Caco-2 (cell line): ENCODE data around the gene GPR87. TPM values are rescaled to one million over a fixed set of nuclear protein-coding genes. Genes with fewer than 3 reads are reported as not detected.

Experiments
- BruUV-seq: library from RNA; stranded (reverse); fragments of 400-500 nt; replicated peaks from 2 replicates; lab custom pipeline; 2021; lab: Mats Ljungman, UMichigan
- CTCF ChIA-PET: fragments of 300-600 bp; sonication (Branson Sonifier 250); formaldehyde crosslinking; loops from one replicate; lab custom pipeline; 2022; ENCODE audit warnings: antibody characterized with exemption; lab: Charles Lee
- POLR2A ChIA-PET: fragments of 300-600 bp; sonication (Branson Sonifier 250); formaldehyde crosslinking; loops from one replicate; lab custom pipeline; 2022; ENCODE audit warnings: antibody characterized with exemption; lab: Charles Lee
- DNase-seq, 2 experiments: peaks; one replicate each; pipeline versions ENCODE4 v3.0.0 to v3.0.0-alpha.2; 2020 to 2022
- H3K27me3 ChIP-seq: replicated peaks from 2 replicates; pipeline ENCODE4 v1.6.0; 2011; ENCODE audit warnings: low read length; ENCODE audit not compliant: control insufficient read depth, insufficient read depth
- H3K36me3 ChIP-seq: 2 replicates; pipeline ENCODE4 v1.5.1; 2011; ENCODE audit warnings: low read length; ENCODE audit not compliant: control insufficient read depth, insufficient read depth
- H3K4me1 ChIP-seq: fragments of 250-450 bp; sonication (Bioruptor Pico); 2 replicates; pipeline ENCODE4 v1.5.1; 2020; ENCODE audit warnings: mild to moderate bottlenecking
- H3K4me3 ChIP-seq: 2 replicates; pipeline ENCODE4 v1.5.1; 2011; ENCODE audit warnings: low read depth, mild to moderate bottlenecking, control low read depth, low read length
- H3K9me3 ChIP-seq: fragments of 250-450 bp; sonication (Bioruptor Pico); 2 replicates; pipeline ENCODE4 v1.5.1; 2020; ENCODE audit warnings: mild to moderate bottlenecking, moderate library complexity
- H3K27ac Mint-ChIP-seq: one replicate; pipeline ENCODE4 v1.8.0; 2022; ENCODE audit warnings: mixed read lengths; ENCODE audit not compliant: unreplicated experiment
- H3K27me3 Mint-ChIP-seq: one replicate; pipeline ENCODE4 v1.8.0; 2022; ENCODE audit warnings: mixed read lengths; ENCODE audit not compliant: insufficient read depth, unreplicated experiment
- H3K36me3 Mint-ChIP-seq: one replicate; pipeline ENCODE4 v1.8.0; 2022; ENCODE audit warnings: mild to moderate bottlenecking, mixed read lengths; ENCODE audit not compliant: insufficient read depth, unreplicated experiment
- H3K4me1 Mint-ChIP-seq: one replicate; pipeline ENCODE4 v1.8.0; 2022; ENCODE audit warnings: low read depth, mixed read lengths; ENCODE audit not compliant: unreplicated experiment
- H3K4me3 Mint-ChIP-seq: one replicate; pipeline ENCODE4 v1.8.0; 2022; ENCODE audit warnings: mild to moderate bottlenecking, moderate library complexity, mixed read lengths; ENCODE audit not compliant: unreplicated experiment
- H3K9me3 Mint-ChIP-seq: one replicate; pipeline ENCODE4 v1.8.0; 2022; ENCODE audit warnings: mixed read lengths; ENCODE audit not compliant: unreplicated experiment
- intact Hi-C: fragments of 100-400 bp; cut with micrococcal nuclease; formaldehyde crosslinking; loops from one replicate; pipeline ENCODE4 v1.10.0; 2022; ENCODE audit not compliant: unreplicated experiment
- total RNA-seq: library from RNA; stranded (reverse); gene quantifications from 2 replicates; pipeline ENCODE4 v1.2.3, GENCODE V29; 2022
- TF ChIP-seq, protein P1 (sequence below), 2 experiments: fragments of 200-600 bp in 1 of 2; IDR thresholded peaks; 1 replicate in 1 of 2; 2 replicates in 1 of 2; pipeline versions ENCODE4 v1.5.1 to v1.8.0; 2011 to 2022; ENCODE audit warnings: antibody characterized with exemption in 1 of 2, control low read depth in 1 of 2, inconsistent platforms in 1 of 2, low read depth in 1 of 2, low read length in 1 of 2, mild to moderate bottlenecking in 1 of 2, moderate library complexity in 1 of 2; ENCODE audit not compliant: insufficient read depth in 1 of 2, severe bottlenecking in 1 of 2, unreplicated experiment in 1 of 2

GPR87 gene
- total RNA-seq, 1 experiment from 2014 or later = 0.18 TPM

DNA sequence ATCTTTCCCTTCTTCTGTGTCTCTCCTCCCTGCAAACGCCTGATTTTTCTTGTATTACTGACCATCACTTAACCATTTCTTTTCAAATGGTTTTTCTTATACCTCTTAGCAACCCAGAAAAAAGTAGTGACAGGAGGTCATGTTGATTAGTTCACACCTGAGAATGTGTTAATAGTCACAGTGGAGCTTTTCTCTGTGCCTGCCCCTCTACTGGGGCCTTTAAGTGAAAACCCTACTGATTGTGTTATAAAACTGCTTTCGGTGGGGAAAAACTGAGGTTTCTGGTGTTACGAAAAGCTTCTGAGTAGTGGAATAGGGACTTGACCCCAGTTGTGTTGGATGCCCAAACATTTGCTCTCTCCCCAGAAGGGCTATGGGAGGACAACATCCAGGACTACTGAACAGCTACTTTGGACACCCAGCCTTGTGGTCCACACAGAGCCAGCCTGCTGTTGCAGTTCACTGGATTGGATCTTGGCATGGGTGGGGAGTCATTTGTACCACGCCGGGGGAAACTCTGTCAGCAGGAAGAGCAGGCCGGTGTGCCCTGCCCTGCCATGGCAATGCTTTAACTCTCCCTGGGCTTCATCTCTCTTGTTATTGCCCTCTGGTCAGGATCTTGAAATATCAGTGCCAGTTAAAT, 10.3 kb downstream of the GPR87 start:
- Mint-ChIP-seq H3K4me3 (no peak overlapping the region), H3K4me1 (peaks cover 31% of the 10 kb centered on the region), H3K36me3 (peaks cover 11% of the 10 kb centered on the region), H3K27me3 (no peaks in the 10 kb centered on the region), H3K9me3 (no peaks in the 10 kb centered on the region), H3K27ac (peak overlapping the region; percentile 82)
- intact Hi-C loops = no loop called here
- no TSS peak for BruUV-seq
- no peak for DNase-seq
- no peaks in the 10 kb centered on the region for H3K27me3 ChIP-seq
- H3K4me3 ChIP-seq = no peak overlapping the region
- H3K36me3 ChIP-seq = no peaks in the 10 kb centered on the region
- POLR2A ChIA-PET = no interaction called here
- H3K9me3 ChIP-seq = no peaks in the 10 kb centered on the region
- TF ChIP-seq, protein P1, sequence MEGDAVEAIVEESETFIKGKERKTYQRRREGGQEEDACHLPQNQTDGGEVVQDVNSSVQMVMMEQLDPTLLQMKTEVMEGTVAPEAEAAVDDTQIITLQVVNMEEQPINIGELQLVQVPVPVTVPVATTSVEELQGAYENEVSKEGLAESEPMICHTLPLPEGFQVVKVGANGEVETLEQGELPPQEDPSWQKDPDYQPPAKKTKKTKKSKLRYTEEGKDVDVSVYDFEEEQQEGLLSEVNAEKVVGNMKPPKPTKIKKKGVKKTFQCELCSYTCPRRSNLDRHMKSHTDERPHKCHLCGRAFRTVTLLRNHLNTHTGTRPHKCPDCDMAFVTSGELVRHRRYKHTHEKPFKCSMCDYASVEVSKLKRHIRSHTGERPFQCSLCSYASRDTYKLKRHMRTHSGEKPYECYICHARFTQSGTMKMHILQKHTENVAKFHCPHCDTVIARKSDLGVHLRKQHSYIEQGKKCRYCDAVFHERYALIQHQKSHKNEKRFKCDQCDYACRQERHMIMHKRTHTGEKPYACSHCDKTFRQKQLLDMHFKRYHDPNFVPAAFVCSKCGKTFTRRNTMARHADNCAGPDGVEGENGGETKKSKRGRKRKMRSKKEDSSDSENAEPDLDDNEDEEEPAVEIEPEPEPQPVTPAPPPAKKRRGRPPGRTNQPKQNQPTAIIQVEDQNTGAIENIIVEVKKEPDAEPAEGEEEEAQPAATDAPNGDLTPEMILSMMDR (IDR thresholded peaks at IDR 0.05; ENCODE audit: insufficient read depth in 1 of 2, low read depth in 1 of 2, low read length in 1 of 2, severe bottlenecking in 1 of 2, unreplicated experiment in 1 of 2) = no peak
- CTCF ChIA-PET = no interaction called here
- peaks cover 13% of the 10 kb centered on the region for H3K4me1 ChIP-seq

DNA sequence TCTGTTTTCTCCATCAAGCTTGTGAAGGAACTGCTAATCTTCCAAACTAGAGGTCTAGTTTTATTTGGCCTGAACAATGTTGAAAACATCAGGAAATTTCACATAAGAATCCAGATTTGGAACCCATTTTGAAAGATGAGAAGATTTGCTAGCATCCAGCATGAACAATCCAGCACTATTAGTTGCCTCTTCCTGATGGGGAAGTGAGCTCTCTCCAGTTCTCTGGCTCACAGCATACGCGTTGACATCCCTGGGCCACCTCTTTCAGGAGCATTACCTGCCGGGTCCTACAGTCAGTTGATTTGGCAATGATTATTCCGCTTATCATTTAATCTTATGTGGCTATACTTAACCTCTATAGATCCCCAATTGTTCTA, 10.9 kb downstream of the GPR87 start:
- no peaks in the 10 kb centered on the region for H3K36me3 ChIP-seq
- TF ChIP-seq, protein P1 (IDR thresholded peaks at IDR 0.05; ENCODE audit: insufficient read depth in 1 of 2, low read depth in 1 of 2, low read length in 1 of 2, severe bottlenecking in 1 of 2, unreplicated experiment in 1 of 2) = no peak
- peak overlapping the region; percentile 82 for H3K27ac Mint-ChIP-seq
- H3K4me1 ChIP-seq = peaks cover 13% of the 10 kb centered on the region
- ChIA-PET POLR2A (no interaction called here), CTCF (no interaction called here)
- no peaks in the 10 kb centered on the region for H3K27me3 ChIP-seq
- H3K4me3 ChIP-seq = no peak overlapping the region
- H3K27me3 Mint-ChIP-seq = no peaks in the 10 kb centered on the region
- no peak overlapping the region for H3K4me3 Mint-ChIP-seq
- intact Hi-C loops = loop anchor here (1.0 kb wide), 3 partner anchors 15 to 78 kb away; no protein-coding TSS in a partner anchor
- peaks cover 11% of the 10 kb centered on the region for H3K36me3 Mint-ChIP-seq
- peaks cover 31% of the 10 kb centered on the region for H3K4me1 Mint-ChIP-seq
- no peaks in the 10 kb centered on the region for H3K9me3 ChIP-seq
- DNase-seq = no peak
- TSS peak; percentile 61 for BruUV-seq
- no peaks in the 10 kb centered on the region for H3K9me3 Mint-ChIP-seq

GRCh38 chr3:151305060-151305774, 11.4 kb downstream of the GPR87 start:
- ChIA-PET CTCF (interaction anchor here (0.6 to 1.2 kb wide), 2 partner anchors 13 to 542 kb away, joined by 3 to 5 read pairs; partner anchors contain the start of gene SIAH2), POLR2A (no interaction called here)
- Histone ChIP-seq H3K4me3 (no peak overlapping the region), H3K36me3 (no peaks in the 10 kb centered on the region), H3K4me1 (peaks cover 13% of the 10 kb centered on the region), H3K27me3 (no peaks in the 10 kb centered on the region), H3K9me3 (no peaks in the 10 kb centered on the region)
- no peaks in the 10 kb centered on the region for H3K9me3 Mint-ChIP-seq
- no peaks in the 10 kb centered on the region for H3K27me3 Mint-ChIP-seq
- intact Hi-C loops = loop anchor here (1.0 kb wide), 3 partner anchors 15 to 78 kb away; no protein-coding TSS in a partner anchor
- H3K27ac Mint-ChIP-seq = peak overlapping the region; percentile 82
- DNase-seq = peak; percentile 91 to 93
- TF ChIP-seq, protein P1 (IDR thresholded peaks at IDR 0.05; ENCODE audit: insufficient read depth in 1 of 2, low read depth in 1 of 2, low read length in 1 of 2, severe bottlenecking in 1 of 2, unreplicated experiment in 1 of 2) = peak in 1 of 2 experiments; percentile 65
- H3K4me1 Mint-ChIP-seq = peaks cover 31% of the 10 kb centered on the region
- H3K36me3 Mint-ChIP-seq = peaks cover 11% of the 10 kb centered on the region
- peak overlapping the region; percentile 40 for H3K4me3 Mint-ChIP-seq
- no TSS peak for BruUV-seq
